GM18873 (cell line): Measurements from ENCODE around the gene DENND2A.
"Not testable (repeated sequence)": the region's sequence is repeated elsewhere in the genome, so short reads cannot be mapped to it uniquely, and the experiment has no call there.

Experiments used
- ATAC-seq: cut with Tn5 transposase; IDR thresholded peaks from one replicate; pipeline ENCODE4 v1.9.1; 2021; ENCODE audit warnings: mild to moderate bottlenecking, moderate library complexity, moderate number of reproducible peaks; ENCODE audit not compliant: unreplicated experiment, low FRiP score

Gene DENND2A, protein sequence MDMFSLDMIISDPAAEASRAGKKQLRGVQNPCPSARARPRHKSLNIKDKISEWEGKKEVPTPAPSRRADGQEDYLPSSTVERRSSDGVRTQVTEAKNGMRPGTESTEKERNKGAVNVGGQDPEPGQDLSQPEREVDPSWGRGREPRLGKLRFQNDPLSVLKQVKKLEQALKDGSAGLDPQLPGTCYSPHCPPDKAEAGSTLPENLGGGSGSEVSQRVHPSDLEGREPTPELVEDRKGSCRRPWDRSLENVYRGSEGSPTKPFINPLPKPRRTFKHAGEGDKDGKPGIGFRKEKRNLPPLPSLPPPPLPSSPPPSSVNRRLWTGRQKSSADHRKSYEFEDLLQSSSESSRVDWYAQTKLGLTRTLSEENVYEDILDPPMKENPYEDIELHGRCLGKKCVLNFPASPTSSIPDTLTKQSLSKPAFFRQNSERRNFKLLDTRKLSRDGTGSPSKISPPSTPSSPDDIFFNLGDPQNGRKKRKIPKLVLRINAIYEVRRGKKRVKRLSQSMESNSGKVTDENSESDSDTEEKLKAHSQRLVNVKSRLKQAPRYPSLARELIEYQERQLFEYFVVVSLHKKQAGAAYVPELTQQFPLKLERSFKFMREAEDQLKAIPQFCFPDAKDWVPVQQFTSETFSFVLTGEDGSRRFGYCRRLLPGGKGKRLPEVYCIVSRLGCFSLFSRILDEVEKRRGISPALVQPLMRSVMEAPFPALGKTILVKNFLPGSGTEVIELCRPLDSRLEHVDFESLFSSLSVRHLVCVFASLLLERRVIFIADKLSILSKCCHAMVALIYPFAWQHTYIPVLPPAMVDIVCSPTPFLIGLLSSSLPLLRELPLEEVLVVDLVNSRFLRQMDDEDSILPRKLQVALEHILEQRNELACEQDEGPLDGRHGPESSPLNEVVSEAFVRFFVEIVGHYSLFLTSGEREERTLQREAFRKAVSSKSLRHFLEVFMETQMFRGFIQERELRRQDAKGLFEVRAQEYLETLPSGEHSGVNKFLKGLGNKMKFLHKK

DNA sequence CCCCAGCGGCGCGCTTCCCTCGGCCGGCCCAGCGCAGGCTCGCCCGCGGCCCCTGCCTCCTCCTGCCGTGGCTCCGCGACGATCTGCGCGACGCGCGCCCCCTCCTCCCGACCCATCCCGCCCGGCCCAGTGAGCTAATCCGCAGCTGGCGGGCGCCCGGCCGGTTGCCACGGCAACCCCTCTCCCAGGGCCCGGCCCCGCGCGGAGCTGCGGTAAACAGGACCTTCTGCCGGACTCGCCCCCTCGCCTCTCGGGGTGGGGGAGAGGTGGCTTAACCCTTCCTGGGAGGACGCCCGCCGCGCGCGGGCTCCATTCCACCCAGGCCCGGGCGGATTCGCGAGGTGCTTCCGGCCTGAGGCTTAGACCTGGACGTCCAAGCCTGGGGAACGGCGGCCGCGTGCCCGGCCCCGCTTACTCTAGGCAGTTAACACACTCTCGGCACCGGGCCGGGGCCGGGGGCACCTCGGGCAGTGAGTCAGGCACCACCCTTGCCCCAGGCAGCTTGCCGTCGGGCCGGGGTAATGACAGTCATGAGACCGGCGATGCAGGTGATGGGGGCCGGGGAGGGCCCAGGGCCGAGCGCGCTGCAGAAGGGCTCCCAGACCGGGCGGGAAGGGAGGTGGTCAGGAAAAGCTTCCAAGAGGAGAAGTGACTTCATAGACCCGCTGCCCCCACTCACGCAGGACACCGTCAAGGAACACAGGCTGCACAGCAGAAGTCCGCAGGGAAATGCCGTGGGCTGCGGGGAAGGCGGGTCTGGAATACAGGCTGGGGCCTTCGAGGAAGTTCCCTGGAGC, at the start of gene DENND2A:
TSS of gene DENND2A (minus strand) at position 87 of the 797 bp plus-strand sequence. CDS start 38,416 bp downstream, outside the sequence.
- no peak for ATAC-seq

DNA sequence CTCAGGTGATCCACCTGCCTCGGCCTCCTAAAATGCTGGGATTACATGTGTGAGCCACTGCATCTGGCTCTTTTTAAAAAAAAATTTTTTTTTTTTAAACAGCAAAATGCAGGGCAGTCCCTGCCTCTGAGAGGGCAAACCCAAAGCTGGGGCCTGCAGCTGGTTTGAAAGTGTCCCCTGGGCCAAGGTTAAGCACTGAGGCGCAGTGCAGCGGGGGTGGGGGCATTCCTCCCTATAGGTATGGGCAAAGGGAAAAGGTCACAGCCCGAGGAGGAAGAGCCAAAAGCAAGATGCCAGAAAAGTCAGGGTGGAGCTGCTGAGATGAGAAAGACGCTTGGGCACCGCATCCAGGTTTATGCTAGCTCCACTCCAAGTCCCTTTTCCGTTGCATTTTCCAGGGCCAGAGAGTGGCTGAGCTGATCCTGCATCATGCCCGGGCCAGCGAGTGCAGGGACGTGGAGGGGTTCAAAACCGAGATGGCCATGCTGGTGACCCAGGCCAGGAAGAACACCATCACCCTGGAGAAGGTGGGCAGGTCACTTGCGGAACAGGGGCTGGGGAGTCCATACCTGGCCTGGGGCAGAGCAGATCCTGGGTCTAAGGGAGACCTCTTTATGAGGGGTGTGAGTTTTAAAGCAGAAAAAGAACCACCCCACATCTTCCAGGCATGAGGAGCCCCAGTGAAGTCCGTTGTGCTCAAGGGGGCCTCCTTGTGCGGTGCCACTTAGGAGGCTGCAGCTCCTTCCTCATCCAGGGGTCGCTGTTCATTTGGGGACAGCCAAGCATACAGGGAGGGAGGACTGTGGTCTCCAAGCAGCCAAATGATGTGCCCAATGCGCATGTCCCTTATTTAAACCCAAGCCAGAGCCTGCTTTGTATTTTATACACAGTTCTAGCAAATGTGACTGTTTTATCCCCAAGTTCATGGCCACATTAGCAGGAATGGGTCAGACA, 48.9 kb upstream of the DENND2A start:
- no peak for ATAC-seq

DNA sequence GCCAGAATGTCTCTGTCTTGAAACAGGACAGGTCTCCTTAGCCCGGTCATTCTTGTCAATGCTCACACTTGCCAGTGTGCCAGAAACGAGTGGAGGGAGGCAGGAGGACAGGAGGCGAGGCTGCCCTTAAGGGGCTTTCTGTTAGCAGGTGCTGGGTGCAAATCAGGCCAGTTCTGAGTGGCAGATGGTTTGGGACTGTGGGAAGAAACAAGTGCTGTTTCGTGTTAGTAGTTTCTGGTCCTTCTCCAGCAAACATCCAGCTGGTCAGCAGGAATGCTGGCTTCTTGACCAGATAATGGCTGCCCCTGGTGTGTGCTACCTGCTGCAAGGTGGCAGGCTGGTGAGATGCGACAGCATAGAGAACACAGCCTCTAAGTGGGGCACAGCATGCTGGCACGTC, 47.7 kb upstream of the DENND2A start:
- no peak for ATAC-seq

DNA sequence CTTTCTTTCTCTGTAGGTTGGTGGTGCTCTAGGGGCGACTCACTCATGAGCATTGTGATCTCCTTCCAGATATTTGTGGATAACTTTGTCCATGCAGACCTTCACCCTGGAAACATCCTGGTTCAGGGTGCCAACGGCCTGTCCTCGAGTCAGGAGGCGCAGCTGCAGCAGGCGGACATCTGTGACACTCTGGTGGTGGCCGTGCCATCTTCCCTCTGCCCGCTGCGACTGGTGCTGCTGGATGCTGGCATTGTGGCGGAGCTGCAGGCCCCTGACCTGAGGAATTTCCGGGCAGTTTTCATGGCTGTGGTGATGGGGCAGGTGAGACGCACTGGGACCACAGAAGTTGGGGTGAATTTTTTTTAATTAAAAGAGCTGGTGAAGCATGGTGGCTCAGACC, 46.3 kb upstream of the DENND2A start:
- no peak for ATAC-seq

DNA sequence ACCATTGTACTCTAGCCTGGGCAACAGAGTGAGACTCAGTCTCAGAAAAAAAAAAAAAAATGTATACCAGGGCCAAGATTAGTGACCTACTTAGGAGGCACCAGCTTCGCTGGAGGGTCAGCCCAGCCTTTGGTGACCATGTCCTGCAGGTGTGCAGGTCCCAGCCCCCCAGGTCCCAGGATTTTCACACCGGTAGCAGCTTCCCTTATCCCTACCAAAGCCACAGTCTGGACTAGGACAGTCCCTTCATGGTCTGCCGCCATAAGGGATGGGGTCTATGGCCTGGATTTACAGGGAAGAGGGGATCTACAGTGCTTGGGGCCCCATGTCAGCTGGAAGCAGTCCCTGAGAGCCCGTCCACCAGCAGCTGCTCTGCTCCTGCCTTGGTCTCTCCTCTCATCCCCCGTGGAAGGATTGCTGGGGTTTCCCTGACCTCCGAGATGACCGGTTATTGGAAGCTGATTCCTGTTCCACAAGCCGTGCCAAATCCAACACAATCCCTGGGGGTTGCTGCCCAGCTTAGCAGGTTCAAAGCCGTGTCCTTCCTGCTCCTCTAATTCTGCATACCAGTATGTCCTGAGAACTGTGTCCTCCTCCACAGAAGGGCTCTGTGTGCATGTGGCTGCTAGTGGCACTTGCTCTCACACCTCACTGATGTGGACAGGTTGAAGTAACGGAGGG, 44.9 kb upstream of the DENND2A start:
- ATAC-seq = no peak

DNA sequence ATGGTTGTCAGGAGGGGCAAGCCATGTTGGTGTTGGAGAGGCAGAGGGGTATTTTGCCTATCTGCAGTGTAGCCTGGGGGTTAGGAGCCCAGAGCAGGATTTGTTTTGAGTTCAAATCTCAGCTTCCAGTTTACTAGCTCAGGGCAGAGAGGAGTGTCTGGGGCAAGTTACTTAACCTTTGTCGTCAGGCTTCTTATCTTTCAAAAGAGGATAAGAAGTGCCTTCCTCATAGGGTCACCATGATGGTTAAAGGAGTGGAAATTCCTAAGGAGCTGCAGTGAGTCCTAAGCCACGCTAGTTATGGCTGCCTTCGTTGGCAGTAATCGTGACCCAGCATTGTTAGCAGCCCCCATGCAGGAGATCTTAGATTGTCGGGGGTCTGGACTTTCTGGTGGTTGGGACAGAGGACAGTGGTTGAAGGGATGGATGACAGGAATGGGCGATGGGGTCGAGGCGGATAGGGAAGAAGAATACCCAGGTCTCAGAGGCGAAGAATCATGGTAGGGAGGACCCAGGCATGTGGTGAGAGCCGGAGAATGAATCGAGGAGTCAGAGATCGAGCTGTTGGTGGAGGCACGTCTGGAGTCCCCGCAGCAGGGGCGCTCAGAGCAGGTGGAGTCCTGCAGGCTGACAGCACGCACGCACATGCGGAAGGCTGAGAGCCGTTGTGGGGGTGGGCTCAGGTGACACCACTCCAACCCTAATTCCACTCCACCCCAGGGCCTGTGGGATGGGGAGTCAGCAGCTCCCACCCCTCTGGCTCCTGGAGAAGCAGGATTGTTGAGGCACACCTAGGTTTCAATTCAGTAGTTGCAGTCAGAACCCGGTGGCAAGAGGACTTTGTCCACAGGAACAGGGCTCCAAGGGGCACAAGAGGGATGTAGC, 43.7 kb upstream of the DENND2A start:
- no peak for ATAC-seq

DNA sequence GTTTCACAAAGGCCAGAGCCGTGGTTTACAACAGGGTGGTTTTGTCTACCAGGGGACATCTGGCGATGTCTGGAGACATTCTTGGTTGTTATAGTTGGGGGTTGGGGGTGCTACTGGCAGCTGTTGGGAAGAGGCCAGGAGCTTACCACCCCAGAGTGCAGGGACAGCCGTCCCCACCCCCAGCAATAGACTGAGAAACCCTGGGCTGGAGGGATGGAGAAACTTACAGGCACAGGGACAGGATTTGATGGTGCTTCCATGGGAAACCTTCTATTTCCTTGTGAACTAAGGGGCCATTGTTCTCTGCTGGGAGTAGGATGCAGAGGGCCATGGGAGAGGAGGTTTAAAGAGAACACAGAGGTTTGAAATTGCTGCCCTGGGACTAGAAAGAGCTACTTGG, 43.0 kb upstream of the DENND2A start:
- ATAC-seq = no peak

DNA sequence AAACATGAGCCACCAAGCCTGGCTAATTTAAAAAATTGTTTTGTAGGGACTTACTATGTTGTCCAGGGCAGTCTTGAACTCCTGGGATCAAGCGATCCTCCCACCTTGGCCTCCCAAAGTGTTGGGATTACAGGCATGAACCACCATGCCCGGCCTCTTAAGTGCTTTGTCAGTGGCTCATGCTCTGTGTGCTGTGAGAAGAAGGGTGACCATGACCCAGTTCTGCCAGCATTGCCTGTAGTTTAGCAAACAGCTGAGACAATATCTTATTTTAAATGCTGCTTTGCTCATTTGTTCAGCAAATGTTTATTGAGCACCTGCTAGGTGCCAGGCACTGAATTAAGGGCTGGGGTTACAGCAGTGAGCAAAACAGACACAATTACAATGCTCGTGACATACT, 41.2 kb upstream of the DENND2A start:
- no peak for ATAC-seq

DNA sequence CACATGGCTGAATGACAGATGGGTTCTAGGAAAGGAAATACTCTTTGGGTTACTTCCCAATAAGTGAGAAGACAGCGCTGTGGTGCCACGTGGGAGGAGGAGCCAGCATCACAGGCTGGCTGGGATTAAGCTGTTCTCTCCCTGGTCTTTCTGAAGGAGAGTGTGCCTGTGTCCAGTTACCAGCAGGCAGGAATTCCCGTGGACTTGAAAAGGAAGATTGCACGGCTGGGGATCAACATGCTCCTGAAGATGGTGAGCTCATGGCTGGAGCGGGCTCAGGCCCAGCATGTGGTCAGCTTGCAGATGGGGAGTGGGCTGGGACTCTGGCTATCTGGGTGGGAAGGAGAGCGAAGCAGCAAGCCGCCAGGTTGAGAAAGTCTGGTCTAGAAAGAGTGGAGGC, 40.3 kb upstream of the DENND2A start:
- no peak for ATAC-seq

DNA sequence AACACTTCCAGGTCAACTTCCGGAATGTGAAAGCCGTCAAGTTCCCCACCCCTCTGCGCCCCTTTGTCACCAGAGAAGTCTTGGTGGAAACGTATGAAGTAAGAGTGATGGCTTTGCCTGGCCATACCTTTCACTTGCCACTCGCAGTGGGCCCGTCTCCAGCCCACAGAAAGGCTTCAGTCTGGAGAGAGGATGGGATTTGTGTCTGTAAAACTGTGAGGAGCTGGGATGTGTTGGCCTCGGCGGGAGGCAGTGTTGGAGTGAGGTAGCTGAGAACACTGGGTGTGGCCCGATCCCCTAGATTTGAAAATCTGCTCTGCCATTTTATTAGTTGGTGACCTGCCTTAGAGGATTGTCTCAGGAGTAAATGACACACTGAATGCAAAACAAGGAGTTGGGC, 38.6 kb upstream of the DENND2A start:
- no peak for ATAC-seq

DNA sequence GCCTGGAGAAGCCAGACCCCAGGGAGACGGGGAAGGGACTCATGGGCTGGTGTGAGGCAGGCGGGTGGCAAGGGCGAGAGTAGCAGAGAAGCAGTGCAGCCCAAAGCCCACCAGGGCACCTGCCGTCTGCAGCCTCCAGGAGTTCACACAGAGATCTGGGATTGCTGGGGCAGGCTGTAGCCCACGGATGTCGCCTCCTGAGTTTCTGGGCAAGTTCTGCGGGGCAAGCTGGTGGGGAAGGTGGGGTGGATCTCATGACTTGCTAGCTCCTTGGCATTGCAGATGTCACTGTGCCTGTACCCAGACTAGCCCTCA, 38.2 kb upstream of the DENND2A start:
- no peak for ATAC-seq

DNA sequence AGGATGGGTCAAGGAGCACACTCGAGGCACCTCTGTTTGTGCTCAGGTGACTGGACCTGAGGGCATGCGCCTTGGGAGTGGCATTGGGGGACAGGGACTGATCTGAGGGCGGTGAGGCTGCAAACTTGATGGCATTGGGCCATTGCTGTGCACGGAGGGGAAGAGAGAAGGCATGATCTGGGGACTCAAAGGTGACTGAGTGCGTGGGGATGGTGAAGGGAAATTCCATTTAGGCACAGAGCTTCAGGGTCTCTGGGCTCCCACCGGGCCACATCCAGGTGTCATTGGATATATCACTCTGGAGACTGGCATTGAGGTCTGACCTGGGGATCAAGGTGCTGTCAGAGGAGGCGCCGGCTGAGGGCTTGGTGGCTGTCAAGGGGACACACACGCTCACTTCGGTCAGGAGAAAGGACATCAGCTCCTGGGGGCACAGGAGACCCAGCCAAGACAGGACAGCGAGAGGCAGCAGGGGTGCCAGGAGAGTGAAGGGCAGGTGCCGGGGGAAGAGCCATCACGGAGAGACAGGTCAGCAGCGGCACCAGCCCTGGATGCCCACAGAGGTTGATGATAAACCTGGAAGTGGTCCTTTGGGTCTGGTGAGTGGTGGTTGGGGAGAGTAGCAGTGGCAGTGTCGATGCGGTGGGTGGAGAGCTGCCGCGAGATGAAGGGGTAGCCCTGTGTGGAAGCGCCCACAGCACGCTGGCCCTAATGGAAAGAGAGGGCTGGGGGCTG, 37.6 kb upstream of the DENND2A start:
- ATAC-seq = no peak

DNA sequence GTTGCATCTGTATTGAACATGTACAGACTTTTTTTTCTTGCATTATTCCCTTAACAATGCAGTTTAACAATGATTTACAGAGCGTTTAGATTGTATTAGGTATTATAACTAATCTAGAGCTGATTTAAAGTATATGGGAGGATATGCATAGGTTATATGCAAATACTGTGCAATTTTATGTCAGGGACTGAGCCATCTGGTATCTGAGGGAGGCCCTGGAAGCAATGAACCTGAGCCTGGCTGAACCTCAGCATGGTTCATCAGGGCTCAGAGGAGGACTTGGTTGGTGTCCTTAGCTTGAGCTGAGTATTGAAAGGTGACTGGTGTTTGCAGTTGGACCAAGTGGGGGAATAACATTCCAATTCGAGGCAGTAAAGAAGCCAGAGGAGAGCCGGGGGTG, 36.9 kb upstream of the DENND2A start:
- ATAC-seq = no peak

DNA sequence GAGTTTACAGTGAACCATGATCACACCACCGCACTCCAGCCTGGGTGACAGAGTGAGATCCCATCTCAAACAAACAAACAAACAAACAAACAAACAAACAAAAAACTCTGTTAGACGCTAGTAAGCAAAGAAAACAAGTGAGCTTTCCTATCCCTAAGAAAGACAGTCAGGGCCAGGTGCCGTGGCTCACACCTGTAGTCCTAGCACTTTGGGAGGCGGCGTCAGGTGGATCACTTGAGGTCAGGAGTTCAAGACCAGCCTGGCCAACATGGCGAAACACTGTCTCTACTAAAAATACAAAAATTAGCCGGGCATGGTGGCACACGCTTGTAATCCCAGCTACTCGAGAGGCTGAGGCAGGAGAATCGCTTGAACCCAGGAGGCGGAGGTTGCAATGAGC, 36.3 kb upstream of the DENND2A start:
- ATAC-seq = not testable (repeated sequence)

DNA sequence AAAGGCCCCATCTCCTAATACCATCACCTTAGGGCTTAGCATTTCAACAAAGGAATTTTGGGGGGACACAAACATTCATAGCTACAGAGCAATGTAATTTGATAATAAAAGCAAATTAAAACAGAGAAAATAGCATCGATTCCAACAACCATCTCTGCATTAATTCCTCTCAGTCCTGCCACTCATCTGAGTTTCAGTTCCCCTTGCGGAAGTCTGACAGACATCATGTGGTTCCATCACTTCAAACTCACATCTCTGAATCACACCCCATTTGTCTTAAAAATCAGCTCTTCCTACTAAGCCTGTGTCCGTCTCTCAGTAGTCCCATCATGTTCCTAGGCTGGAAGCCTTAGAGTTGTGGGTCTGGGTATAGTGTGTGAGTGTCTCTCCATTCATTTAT, 35.7 kb upstream of the DENND2A start:
- no peak for ATAC-seq

DNA sequence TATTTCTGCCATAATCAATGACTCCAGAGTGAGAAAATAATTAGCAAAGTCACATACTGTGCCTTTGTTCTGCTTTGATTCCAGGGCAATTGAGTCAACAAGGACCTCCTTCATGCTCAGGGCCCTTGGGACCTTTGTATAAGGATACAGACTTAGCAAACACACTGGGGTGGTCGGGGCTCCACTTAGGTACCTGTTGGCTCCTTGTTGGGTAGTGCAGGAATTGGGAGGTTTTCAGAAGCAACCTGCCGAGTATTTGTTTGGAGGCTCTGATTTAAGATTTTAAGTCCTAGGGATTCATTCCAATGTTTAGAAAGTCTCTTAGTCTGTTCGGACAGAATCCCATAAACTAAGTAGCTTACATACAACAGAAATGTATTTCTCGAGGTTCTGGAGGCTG, 35.1 kb upstream of the DENND2A start:
- no peak for ATAC-seq

DNA sequence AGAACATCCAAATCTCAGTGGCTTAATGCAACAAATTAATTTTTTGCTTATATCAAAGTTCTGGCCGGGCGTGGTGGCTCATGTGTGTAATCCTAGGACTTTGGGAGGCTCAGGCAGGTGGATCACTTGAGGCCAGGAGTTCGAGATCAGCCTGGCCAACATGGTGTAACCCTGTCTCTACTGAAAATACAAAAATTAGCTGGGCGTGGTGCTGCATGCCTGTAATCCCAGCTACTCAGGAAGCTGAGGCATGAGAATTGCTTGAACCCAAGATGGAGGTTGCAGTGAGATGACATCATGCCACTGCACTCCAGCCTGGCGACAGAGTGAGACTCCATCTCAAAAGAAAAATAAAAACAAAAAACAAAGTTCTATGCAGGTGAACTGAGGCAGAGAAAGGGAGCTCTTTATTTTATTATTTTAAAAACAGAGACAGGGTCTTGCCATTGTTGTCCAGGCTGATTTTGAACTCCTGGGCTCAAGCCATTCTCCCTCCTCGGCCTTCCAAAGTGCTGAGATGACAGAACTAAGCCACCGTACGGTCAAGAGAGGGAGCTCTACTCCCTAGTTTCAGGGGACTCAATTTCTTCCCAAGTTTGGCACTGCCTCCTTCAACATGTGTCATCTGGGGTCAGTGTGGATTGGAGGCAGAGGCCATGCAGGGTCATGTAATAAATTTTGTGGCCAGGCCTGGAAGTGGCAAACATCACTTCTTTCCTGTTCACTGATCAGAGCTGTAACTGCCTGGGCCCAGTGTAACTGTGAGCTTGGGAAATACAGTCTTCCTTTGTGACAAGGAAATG, 34.5 kb upstream of the DENND2A start:
- ATAC-seq = no peak
